ENCODE results near the gene TOP3A.

DNA sequence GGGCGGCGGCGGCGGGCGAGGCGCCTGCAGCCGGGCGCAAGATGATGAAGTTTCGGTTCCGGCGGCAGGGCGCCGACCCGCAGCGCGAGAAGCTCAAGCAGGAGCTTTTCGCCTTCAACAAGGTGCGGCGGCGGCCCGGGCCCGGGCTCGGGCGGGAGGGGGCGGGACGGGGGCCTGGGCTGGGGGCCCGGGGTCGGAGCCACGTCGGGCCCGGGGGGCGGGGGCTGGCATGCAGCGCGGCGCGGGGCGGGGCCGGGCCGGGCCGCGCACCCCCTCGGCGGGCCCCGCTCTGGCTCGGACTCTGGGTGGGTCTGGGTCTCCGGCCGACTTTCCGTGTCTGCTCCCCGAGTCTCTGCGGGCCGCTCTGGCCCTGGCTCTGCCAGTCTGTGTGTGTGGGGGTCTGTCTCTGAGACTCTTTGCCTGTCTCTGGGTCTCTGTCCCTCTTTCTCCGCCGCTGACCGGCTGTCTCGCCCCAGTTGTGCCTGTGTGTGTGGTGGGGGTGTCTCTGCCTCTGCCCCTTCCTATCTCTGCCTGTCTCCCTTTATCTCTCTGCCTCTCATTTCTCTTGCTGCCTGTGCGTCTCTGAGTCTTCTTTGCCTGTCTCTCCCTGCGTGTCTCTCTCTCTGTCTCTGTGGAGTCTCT lies 89.0 kb downstream of the TOP3A start:
- TF ChIP-seq, protein P1, sequence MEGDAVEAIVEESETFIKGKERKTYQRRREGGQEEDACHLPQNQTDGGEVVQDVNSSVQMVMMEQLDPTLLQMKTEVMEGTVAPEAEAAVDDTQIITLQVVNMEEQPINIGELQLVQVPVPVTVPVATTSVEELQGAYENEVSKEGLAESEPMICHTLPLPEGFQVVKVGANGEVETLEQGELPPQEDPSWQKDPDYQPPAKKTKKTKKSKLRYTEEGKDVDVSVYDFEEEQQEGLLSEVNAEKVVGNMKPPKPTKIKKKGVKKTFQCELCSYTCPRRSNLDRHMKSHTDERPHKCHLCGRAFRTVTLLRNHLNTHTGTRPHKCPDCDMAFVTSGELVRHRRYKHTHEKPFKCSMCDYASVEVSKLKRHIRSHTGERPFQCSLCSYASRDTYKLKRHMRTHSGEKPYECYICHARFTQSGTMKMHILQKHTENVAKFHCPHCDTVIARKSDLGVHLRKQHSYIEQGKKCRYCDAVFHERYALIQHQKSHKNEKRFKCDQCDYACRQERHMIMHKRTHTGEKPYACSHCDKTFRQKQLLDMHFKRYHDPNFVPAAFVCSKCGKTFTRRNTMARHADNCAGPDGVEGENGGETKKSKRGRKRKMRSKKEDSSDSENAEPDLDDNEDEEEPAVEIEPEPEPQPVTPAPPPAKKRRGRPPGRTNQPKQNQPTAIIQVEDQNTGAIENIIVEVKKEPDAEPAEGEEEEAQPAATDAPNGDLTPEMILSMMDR (IDR thresholded peaks at IDR 0.05) = no peak
- no peak for TF ChIP-seq POLR2A (IDR thresholded peaks at IDR 0.05)
